Measurements from ENCODE around the gene WDR89.

DNA sequence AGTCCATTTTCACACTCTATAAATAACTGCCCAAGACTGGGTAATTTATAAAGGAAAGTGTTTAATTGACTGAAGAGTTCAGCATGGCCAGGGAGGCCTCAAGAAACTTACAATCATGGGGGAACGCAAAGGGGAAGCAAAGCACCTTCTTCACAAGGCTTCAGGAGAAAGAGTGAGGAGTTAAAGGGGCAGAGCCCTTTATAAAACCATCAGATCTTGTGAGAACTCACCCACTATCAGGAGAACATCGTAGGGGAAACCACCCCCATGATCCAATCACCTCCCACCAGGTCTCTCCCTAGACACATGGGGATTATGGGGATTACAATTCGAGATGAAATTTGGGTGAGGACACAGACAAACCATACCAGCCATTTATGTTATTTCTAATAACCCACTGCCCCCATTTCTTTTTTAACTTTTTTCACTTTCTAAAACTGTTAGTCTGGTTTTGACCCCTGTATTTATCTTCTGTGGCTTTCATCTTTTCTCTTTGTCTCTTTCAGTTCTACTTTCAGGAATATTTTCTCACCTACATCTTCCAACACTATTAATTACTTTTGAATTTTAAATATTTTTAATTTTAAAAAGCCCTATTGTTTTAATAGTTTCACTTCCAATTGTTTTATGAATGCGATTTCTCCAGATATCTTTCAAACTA is 44.5 kb downstream of the WDR89 start:
- TF ChIP-seq POLR2A (IDR thresholded peaks at IDR 0.05): no peak
- TF ChIP-seq, protein P1, sequence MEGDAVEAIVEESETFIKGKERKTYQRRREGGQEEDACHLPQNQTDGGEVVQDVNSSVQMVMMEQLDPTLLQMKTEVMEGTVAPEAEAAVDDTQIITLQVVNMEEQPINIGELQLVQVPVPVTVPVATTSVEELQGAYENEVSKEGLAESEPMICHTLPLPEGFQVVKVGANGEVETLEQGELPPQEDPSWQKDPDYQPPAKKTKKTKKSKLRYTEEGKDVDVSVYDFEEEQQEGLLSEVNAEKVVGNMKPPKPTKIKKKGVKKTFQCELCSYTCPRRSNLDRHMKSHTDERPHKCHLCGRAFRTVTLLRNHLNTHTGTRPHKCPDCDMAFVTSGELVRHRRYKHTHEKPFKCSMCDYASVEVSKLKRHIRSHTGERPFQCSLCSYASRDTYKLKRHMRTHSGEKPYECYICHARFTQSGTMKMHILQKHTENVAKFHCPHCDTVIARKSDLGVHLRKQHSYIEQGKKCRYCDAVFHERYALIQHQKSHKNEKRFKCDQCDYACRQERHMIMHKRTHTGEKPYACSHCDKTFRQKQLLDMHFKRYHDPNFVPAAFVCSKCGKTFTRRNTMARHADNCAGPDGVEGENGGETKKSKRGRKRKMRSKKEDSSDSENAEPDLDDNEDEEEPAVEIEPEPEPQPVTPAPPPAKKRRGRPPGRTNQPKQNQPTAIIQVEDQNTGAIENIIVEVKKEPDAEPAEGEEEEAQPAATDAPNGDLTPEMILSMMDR (IDR thresholded peaks at IDR 0.05): no peak

Measured in uterus (tissue), 2 donors.